ENCODE results near the gene CFAP74.

The CFAP74 gene

DNA sequence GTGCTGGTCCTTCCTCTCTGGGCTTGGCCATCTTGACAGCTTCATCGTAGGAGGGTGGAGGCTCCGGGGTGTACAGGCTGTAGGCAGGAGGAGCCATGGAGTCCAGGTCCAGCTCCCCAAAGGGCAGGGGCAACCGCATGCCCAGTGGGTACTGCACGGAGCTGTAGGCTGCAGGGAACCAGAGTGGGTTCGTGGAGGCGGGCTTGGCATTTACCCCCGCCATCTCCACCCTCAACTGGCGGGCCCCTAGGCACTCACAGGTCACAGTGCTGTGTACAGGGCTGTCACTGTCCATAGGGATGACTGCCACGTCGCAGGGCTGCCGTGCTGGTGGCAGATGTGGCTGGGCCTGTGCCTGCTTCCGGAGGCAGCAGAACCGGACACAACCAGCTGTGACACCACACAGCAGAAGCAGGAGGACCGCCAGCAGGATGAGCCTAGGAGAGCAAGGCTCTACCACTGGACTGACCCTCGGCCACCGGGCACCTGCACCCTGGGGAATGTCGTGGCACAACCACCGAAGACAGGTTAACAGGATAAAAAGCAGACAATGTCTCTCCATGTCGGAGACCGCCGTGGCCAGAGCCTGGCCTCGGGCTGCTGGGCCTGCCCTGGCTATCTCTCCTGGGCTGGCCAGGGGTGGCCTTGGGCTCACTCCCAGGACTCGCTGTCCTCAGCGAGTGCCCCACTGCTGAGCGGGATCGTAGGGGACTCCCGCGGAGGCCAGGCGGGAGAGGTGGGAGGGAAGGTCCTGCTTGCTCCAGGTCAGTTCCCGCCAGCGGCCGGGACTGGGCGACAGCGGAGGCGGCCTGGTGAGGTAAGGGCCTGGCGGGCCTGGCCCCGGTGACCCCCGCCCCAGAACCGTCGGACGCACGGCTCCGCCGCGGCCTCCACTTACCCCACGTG, 85.3 kb downstream of the CFAP74 start:
- DNase-seq (ENCODE audit: low read depth in 2 of 2): no peak

DNA sequence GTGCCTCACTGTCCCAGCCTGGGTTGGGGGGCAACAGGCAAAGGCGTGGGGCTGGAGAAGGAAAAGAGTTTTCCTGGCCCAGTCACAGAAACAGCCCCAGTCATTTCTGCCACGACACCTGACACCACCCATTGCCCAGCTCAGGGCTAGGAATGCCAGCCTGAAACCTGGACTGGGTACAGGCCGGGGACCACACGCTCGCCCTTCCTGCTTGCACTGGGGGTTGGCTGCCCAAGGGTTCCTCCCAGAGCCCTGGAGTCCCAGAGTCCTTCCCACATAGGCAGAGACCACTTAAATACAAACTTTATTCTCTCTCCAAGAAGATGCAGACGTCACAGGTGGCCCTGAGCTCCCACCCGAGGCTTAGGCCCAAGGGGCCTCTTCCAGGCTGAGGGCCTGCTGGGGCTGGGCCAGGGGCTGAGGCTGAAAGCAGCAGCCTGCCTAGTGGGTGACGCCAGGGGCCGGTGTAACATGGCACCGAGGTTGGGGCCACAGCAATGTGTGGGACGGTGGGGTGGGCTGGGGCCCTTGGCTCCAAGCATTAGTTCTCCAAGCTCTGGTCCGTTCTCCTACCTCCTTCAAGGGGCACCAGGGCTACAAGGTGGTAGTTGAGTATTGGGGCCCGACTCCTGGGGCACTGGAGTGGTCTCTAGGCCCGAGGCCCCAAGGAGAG, 86.1 kb downstream of the CFAP74 start:
- DNase-seq (ENCODE audit: low read depth in 2 of 2): no peak

DNA sequence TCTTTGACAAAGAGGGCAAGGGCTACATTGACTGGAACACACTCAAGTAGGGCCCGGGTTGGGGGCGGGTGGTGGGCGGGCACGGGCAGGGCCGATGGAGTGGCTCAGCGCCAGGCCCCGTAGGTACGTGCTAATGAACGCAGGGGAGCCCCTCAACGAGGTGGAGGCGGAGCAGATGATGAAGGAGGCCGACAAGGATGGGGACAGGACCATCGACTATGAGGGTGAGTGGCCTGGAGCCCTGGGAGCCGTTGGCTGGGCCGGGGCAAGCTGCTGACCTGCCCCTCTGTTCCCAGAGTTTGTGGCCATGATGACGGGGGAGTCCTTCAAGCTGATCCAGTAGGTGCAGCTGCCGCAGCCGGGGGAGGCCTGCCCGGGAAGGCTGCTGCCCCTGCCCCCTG, 86.7 kb downstream of the CFAP74 start:
- DNase-seq (ENCODE audit: low read depth in 2 of 2): no peak

DNA sequence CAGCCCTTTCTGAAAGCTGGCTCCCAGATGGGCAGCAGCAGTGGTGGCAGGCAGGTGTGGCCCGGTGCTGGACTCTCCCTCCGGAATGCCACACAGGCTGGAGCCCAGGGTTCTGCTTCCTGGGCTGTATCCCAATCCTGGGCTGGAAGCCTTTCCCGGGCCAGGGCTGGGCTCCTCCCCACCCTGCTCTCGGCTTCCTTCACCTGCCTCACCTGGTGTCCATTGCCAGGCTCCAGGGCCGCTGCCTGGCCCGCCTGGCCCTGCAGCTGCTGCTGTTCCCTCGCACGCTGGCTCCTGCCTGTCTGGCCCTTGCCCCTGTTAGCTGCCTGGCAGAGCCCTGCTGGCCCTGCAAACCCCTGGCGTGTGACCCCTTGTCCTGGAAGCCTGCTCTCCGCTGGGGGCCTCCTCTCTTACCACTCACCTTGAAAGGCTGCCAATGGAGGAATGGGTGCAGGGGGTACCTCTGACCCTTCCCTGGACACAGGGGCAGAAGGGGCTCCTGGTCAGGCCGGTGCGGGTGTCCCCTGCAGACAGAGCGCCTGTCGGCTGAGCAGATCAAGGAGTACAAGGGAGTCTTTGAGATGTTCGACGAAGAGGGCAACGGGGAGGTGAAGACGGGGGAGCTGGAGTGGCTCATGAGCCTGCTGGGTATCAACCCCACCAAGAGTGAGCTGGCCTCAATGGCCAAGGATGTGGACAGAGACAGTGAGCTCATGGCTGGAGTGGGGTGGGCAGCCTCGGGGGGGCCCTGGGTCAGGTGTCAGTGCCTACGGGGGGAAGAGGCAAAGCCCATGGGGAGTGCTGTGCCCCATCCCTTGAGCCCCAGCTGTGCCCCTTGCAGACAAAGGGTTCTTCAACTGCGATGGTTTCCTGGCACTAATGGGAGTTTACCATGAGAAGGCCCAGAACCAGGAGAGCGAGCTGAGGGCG, 87.4 kb downstream of the CFAP74 start:
- DNase-seq (ENCODE audit: low read depth in 2 of 2): no peak

DNA sequence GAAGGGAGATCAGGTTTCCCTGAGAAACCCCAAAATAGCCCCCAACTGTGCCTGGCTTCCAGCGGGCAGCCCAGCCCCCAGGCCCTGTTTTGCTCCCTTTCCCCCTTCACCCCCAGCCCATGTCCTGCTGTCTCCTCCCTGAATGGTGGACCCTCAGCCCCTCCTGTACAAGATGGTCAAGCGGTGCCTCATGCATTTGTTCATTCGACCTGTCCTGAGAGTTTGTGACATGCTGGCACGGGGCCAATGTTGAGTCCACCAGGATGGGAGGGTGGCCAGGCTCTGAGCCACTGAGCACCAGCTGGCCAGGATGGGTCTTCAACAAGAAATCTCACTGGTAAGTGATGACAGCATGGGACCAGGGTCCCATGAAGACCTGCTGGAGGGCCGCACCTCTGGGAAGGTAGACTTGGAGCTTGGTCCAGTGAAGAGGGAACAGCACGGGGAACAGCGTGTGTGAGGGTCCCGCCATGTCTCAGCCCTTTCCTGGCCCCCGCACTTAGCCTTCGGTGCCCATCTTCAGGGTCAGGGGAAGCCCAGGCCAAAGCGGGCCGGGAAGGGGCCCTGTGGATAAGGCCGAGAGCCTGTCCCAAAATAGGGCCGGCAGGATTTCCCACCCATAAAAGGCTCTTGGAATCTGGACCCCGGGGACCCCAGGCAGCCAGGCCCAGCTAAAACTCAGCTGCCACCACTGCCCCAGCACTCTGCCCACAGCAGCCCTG, 88.5 kb downstream of the CFAP74 start, which contains the start of gene CALML6:
Gene CALML6, plus strand, starts transcription at position 290 of the 722 bp plus-strand sequence. Its CDS starts 21 bp downstream, at position 311.
- no peak for DNase-seq (ENCODE audit: low read depth in 2 of 2)

DNA sequence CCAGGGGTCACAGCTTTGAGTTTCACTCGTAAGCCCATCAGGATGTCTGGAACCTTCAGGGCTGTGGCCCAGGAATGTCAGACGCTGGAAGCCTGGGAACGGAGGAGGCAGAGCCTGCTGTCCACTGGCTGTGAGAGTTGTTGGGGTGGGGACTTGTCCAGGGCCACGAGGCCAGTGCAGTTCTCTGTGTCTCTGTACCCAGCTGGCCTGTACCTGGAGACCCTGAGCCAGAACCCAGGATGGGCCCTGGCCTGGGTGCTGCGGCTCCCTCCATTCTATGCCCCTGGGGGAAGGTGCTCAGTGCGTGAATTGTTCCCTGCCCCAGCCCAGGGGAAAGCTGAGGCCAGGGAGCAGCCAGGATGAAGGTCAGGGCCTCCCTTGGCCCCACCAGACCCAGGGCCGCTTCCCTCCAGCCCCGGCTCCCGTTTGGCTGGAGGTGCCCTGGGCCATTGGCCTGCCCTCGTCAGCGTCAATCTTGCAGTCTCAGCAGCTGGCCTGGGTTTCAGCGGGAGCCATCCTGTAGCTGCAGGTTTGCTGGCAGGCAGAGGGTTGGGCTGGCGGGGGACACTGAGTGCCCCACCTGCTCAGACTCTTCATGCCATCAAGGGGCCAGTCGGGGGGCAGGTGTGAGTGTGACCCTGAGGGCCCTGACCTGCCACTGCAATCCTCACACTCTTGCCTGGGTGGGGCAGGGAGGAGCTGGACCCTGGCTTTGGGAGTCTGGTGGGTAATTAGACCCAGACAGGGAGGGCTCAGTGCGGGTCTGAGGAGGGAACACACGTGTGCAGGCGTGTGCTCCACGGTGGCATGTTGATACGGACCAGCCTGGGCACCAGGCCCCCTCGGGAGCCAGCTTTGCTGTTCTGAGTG, 89.2 kb downstream of the CFAP74 start:
- no peak for DNase-seq (ENCODE audit: low read depth in 2 of 2)

DNA sequence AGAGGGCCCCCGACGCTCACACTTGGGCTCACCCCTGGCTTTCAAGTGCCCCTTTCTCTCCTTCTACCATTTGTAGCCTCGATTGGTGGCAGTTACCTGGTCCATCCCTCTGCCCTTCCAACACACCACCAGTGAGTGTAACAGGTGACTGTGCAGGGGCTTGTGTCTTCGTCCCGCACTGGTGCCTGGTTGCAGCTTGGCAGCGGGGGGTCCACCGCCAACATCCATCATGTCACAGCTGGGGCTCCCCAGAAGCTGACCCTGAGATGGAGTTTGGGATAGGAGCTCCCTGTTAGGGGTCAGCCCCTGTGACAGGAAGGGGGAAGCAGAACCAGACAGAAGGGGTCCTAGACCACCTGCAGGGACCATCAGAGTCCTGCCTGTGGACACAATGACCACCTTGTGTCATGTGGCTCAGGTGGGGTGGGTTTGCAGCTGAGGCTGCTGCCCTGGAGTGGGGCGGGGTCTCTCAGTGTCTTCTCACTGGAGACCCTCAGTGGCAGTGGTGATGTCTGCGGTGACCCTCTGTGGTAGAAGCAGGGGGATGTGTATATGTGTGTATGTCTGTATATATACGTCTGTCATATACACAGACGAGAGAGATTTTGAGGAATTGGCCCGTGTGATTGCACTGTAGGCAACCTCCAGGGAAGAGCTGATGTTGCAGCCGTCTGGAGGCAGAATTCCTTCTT, 92.1 kb downstream of the CFAP74 start:
- DNase-seq (ENCODE audit: low read depth in 2 of 2): no peak

DNA sequence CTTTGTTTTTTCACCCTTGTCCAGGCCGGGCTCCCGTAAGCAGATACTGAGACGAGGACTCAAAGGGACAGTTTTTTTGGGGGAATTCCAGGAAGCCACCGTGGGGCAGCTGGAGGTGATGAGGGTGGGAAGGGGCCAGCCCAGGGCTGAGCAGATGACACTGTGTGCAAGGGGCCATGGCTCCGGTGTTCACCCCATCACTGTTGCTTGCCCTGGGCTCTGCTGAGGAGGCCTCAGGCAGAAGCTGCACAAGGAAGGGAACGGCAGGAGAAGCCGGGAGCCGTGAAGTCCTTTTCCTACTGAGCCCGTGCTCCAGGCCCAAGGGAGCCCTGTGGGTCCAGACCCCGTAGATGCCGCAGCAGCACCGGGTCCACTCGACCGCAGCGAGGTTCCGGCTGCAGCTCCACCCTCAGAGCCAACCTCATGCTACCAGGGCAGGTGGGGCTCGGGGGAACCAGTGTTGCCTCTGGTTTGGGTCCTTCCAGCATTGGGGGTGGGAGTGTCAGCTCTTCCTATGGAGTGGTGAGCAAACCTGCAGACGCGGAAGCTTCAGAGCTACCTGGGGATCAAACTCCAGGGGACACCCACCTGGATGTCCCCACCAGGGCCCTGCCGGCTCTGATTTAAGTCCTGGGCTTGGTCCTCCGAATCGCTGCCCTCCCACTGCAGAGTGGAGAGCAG, 92.8 kb downstream of the CFAP74 start:
- no peak for DNase-seq (ENCODE audit: low read depth in 2 of 2)

DNA sequence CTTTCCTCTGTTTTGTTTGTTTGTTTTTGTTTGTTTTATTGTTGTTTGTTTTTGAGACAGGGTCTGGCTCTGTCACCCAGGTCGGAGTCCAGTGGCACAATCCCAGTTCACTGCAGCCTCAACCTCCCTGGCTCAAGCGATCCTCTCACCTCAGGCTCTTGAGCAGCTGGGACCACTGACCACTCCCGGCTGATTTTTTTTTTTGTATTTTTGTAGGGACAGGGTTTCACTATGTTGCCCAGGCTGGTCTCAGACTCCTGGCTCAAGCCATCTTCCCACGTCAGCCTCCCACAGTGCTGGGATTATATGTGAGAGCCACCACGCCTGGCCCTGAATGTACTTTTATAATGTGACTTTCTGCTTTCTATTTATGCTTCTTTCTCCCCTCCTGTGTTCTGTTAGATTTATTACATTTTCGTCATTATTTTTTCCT, 93.5 kb downstream of the CFAP74 start:
- no peak for DNase-seq (ENCODE audit: low read depth in 2 of 2)

DNA sequence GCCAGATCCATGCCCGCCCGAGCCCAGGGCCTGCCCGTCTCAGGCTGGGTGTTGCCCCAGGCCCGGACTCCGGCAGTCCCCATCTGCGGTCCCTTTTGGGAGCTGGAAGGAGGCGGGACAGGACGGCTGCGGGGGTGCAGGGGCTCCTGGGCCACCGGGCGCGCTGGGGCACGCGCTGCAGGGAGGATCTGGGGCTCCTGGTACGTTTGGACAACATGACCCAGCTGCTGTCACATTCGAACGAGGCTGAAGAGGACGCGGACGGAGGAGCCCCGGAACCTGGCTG, 95.1 kb downstream of the CFAP74 start:
- no peak for DNase-seq (ENCODE audit: low read depth in 2 of 2)

DNA sequence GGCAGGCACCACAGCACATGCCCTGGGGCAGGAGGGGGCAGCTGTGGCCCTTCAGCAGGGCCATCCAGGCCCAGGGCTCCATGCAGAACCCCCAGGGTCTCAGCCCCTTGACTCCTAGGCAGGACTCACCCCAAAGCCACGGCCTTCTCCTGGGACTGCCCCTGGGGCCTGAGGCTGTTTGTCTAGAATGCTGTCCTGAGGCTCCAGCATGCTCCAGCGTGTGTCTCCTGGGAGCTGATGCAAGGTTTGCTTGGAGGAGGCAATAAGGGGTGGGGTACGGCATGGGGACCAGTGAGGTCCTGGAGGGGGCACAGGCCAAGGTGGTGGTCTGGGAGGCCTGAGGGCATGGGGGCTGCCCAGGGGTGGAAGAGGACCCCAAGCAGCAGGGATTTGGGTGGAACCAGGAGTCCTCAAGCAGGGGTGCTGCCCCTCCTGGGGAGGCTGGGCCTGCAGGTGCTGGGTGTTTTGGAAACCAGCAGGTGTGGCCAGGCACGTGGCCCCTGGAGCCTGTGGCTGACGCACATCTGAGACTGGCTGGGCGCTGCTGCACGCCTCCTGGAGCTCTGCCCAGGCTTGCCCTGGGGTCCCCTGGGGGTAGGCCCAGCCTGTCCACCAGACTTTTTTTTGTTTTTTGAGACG, 96.4 kb downstream of the CFAP74 start:
- no peak for DNase-seq (ENCODE audit: low read depth in 2 of 2)

DNA sequence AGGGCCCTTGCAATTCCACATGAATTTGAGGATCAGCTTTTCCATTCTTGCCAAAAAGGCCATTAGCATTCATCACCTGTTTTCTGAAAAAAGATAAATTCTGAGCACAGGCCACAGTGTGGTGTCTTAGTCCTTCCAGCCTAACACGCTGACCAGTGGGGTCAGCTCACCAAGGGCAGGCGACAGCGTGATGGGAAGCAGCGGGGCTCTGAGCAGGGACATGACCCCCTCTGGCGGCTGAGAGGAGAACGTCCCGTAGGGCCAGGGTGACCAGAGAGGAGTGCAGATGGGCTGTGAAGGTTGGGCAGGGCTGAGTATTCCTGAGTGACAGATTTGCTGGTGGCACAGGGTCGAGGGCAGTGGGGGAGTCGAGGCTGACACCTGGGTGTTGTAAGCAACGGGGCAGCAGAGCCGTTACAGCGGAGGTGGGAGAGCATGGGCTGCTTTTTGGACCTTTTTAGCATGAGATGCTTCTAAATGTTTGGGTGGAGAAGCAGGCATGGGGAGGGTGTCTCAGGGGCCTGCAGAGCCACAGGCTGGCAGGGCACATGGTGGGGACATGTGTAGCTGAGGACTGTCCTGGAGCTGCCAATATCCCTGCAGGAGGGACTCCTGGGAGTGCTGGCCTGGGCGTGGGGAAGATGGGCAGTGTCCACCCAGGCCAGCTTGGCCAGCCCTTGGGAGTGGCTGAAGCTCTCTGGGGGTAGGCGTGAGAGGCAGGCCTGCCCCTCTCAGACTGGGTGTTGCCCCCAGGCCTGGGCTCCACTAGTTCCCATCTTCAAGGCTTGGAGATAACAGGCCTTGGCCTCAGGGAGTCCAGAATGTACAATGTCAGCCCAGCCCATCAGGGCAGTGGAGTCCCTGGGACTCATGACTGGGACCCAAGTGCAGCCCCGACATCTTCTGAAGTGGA, 97.1 kb downstream of the CFAP74 start:
- peak; percentile 47 to 62 for DNase-seq (ENCODE audit: low read depth in 2 of 2)

DNA sequence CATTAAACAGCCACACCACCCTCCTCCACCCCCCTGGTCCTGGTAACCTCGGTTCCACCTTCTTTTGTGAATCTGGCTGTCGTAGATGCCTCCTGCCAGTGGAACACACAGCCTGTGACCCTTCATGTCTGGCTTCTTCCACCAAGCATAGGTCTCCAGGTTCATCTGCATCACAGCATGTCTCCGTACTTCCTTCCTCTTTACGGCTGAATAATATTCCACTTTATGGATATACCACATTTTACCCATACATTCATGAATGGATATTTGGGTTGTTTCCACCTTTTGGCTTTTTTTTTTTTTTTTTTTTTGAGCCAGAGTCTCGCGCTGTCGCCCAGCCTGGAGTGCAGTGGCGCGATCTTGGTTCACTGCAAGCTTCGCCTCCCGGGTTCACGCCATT, 100.4 kb downstream of the CFAP74 start:
- DNase-seq (ENCODE audit: low read depth in 2 of 2): no peak

DNA sequence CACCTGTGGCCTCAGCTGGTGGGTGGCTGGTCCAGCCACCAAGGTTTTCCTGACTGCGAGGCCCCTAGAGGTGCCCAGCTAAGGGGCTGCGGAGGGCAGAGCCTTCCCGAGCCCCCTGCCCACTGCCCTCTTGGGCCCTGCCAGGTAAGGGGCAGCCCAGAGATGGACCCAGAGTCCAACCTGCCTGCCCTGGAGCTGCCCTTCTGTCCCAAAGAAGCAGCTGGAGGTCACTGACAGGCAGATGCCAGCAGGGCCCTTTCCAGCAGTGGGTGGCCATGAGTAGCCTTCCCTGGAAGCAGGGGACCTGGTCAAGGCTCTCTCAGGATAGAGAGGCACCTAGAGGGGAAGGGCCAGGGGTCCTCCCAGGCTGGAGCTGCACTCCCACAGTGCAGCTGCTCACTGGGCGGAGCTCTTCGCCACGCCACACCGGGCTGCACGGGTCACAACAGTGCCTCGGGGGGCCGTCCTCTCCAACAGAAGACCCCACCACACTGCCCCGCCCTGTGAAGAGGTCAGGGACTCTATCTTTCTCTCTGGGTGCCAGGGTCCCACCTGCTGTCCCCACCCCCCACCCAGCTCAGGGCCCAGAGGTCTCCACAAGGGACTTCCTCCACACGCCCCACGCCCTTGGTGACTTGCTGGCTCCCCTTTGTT, 101.8 kb downstream of the CFAP74 start:
- no peak for DNase-seq (ENCODE audit: low read depth in 2 of 2)

DNA sequence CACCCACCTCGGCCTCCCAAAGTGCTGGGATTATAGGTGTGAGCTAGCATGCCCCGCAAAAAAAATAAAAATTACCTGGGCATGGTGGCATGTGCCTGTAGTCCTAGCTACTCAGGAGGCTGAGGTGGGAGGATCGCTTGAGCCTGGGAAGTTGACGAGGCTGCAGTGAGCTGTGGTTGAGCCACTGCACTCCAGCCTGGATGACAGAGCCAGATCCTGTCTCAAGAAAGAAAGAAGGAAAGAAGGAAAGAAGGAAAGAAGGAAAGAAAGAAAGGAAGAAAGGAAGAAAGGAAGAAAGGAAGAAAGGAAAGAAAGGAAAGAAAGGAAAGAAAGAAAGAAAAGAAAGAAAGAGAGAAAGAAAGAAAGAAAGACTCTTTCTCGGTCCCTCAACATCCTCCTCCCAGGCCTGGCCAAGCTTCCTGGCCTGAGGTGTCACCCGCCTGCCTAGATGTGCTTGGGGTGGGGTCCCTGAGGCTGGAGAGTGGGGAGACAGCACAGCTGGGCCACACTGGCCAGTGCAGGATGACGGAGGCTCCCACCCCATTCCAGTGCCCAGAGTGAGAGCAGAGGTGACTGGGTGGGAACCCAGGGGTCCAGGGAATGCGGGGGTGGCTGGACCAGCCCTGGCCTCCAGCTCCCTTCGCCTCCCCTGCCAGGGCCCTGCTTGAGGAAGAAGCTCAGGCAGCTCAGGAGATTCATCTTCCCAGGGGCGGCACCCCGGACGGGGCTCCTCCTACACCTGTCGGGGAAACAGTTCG, 102.5 kb downstream of the CFAP74 start:
- no peak for DNase-seq (ENCODE audit: low read depth in 2 of 2)

DNA sequence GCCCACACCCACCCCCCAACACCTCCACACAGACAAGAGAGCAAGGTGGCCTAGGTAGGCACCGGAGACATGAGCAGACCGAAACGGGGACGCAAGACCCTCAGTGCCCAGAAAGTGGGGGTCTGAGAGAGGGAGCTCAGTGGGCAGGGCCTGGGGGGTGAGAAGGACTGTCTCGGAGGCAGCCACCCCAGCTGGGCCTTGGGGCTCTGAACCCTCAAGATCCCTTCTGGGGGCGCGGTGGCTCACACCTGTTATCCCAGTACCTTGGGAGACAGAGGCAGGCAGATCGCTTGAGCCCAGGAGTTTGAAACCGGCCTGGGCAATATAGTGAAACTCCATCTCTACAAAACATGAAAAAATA, 103.6 kb downstream of the CFAP74 start:
- DNase-seq (ENCODE audit: low read depth in 2 of 2): no peak
